Neural progenitor cell (in vitro differentiated cells): ENCODE data around the gene TP63. TPM values are rescaled to one million over a fixed set of nuclear protein-coding genes. Genes with fewer than 3 reads are reported as not detected.
A peak's percentile ranks its signal among the peaks of the same experiment; 100 is the strongest.

Experiments
- DNase-seq: peaks from one replicate; pipeline ENCODE4 v3.0.0-alpha.2; 2016; ENCODE audit warnings: low spot score
- H2AFZ ChIP-seq: fragments of 200-600 bp; sonication (generic); replicated peaks from 2 replicates; pipeline ENCODE4 v1.6.1; 2016; ENCODE audit warnings: antibody characterized with exemption
- H3F3A ChIP-seq: fragments of 200-600 bp; sonication (generic); 2 replicates; pipeline ENCODE4 v1.6.1; 2016; ENCODE audit warnings: antibody characterized with exemption, low read depth
- H3K27ac ChIP-seq: fragments of 200-600 bp; sonication (generic); 2 replicates; pipeline ENCODE4 v1.5.1; 2016; ENCODE audit warnings: mild to moderate bottlenecking
- H3K27me3 ChIP-seq: fragments of 200-600 bp; sonication (generic); 2 replicates; pipeline ENCODE4 v1.6.1; 2016; ENCODE audit warnings: mild to moderate bottlenecking, moderate library complexity
- H3K36me3 ChIP-seq: fragments of 200-600 bp; sonication (generic); 2 replicates; pipeline ENCODE4 v1.5.1; 2016
- H3K4me1 ChIP-seq: fragments of 200-600 bp; sonication (generic); 2 replicates; pipeline ENCODE4 v1.6.1; 2016; ENCODE audit warnings: mixed run types
- H3K4me2 ChIP-seq: fragments of 200-600 bp; sonication (generic); 2 replicates; pipeline ENCODE4 v1.6.1; 2016
- H3K4me3 ChIP-seq: fragments of 200-600 bp; sonication (generic); 2 replicates; pipeline ENCODE4 v1.5.1; 2016
- H3K79me2 ChIP-seq: fragments of 200-600 bp; sonication (generic); 2 replicates; pipeline ENCODE4 v1.6.1; 2016; ENCODE audit warnings: low read depth
- H3K9ac ChIP-seq: fragments of 200-600 bp; sonication (generic); 2 replicates; pipeline ENCODE4 v1.6.1; 2016
- H3K9me3 ChIP-seq: fragments of 200-600 bp; sonication (generic); 2 replicates; pipeline ENCODE4 v1.5.1; 2016; ENCODE audit warnings: low read depth
- H4K20me1 ChIP-seq: fragments of 200-600 bp; sonication (generic); 2 replicates; pipeline ENCODE4 v1.6.1; 2016; ENCODE audit warnings: low read depth
- H3K27ac Mint-ChIP-seq: 3 replicates; pipeline ENCODE4 v1.8.0; 2021; ENCODE audit warnings: mixed read lengths
- H3K27me3 Mint-ChIP-seq: 2 replicates; pipeline ENCODE4 v1.8.0; 2022; ENCODE audit warnings: low read depth, mild to moderate bottlenecking, inconsistent platforms, moderate library complexity, mixed read lengths; ENCODE audit not compliant: insufficient read depth
- H3K36me3 Mint-ChIP-seq: 3 replicates; pipeline ENCODE4 v1.8.0; 2021; ENCODE audit warnings: mixed read lengths
- H3K4me1 Mint-ChIP-seq: 3 replicates; pipeline ENCODE4 v1.8.0; 2021; ENCODE audit warnings: mixed read lengths
- H3K4me3 Mint-ChIP-seq: 3 replicates; pipeline ENCODE4 v1.8.0; 2021; ENCODE audit warnings: mild to moderate bottlenecking, moderate library complexity, mixed read lengths
- H3K9me3 Mint-ChIP-seq: 3 replicates; pipeline ENCODE4 v1.8.0; 2020; ENCODE audit warnings: mixed read lengths
- EZH2 ChIP-seq: fragments of 200-600 bp; sonication (generic); IDR thresholded peaks from 2 replicates; pipeline ENCODE4 v1.6.1; 2017; ENCODE audit warnings: antibody characterized with exemption, mild to moderate bottlenecking, moderate library complexity
- EZH2phosphoT487 ChIP-seq: fragments of 200-600 bp; sonication (generic); IDR thresholded peaks from 2 replicates; pipeline ENCODE4 v1.6.1; 2017; ENCODE audit warnings: antibody characterized with exemption
- total RNA-seq: library from RNA; depleted of rRNA; stranded (reverse); fragments of >200 nt; gene quantifications from 2 replicates; pipeline ENCODE4 v1.2.3, GENCODE V29; 2015; ENCODE audit warnings: low replicate concordance
- TF ChIP-seq, protein P1 (sequence below): fragments of 200-600 bp; sonication (generic); IDR thresholded peaks from 2 replicates; pipeline ENCODE4 v1.5.1; 2017; ENCODE audit warnings: antibody characterized with exemption, mild to moderate bottlenecking

The TP63 gene
- total RNA-seq, 1 donor from 2014 or later = 0.62 TPM

DNA sequence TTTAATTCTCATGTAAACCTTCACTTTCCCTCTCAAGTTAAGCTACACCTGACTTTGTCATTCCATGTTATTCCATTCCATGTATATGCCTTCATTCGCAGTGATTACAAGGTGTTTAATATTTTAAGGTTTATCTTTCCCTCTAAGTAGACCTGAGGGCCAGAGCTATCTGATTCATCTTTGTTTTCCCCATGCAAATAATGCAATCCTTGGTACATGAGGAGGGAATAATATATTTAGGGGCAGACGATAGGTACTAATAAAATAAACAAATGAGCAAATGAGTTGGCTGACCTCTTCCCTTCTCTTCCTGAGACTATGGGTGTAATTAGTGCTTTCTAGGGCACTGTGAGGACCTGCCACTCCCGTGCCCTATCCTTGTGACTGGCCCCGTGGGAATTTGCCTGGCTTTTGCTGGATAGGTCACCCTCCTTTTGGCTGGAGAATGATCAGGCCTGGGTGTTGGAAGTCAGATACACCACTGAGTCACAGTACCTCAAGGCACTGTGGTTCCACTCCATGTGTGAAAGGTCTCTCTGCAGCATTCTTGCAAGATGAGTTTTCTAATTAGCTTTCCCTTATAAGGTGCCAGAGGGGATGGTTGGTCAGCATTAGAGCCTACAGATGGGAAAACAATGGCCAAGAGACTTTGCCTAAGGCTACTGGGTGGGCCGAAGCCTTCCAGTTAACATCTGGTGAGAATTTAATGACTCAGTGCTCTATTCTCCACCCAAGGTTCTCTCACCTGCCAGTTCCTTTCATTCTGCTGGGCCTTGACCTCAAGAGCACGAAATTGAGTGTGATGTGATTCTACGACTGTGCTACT is 306.3 kb downstream of the TP63 start:
- Histone ChIP-seq H3K27ac (no peak overlapping the region), H3K4me2 (no peak overlapping the region), H2AFZ (no peak overlapping the region), H4K20me1 (no peaks in the 10 kb centered on the region), H3K27me3 (no peaks in the 10 kb centered on the region), H3K36me3 (no peaks in the 10 kb centered on the region), H3K79me2 (no peaks in the 10 kb centered on the region), H3K9ac (no peak overlapping the region), H3F3A (no peaks in the 10 kb centered on the region), H3K4me3 (no peak overlapping the region), H3K4me1 (no peaks in the 10 kb centered on the region), H3K9me3 (no peaks in the 10 kb centered on the region)
- no peaks in the 10 kb centered on the region for H3K4me1 Mint-ChIP-seq
- no peak overlapping the region for H3K4me3 Mint-ChIP-seq
- no peak for DNase-seq
- peaks cover 2% of the 10 kb centered on the region for H3K27me3 Mint-ChIP-seq
- TF ChIP-seq EZH2 (no peak), EZH2phosphoT487 (no peak)
- TF ChIP-seq, protein P1, sequence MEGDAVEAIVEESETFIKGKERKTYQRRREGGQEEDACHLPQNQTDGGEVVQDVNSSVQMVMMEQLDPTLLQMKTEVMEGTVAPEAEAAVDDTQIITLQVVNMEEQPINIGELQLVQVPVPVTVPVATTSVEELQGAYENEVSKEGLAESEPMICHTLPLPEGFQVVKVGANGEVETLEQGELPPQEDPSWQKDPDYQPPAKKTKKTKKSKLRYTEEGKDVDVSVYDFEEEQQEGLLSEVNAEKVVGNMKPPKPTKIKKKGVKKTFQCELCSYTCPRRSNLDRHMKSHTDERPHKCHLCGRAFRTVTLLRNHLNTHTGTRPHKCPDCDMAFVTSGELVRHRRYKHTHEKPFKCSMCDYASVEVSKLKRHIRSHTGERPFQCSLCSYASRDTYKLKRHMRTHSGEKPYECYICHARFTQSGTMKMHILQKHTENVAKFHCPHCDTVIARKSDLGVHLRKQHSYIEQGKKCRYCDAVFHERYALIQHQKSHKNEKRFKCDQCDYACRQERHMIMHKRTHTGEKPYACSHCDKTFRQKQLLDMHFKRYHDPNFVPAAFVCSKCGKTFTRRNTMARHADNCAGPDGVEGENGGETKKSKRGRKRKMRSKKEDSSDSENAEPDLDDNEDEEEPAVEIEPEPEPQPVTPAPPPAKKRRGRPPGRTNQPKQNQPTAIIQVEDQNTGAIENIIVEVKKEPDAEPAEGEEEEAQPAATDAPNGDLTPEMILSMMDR = no peak
- H3K9me3 Mint-ChIP-seq = peaks cover 3% of the 10 kb centered on the region
- H3K27ac Mint-ChIP-seq = no peak overlapping the region
- no peaks in the 10 kb centered on the region for H3K36me3 Mint-ChIP-seq

DNA sequence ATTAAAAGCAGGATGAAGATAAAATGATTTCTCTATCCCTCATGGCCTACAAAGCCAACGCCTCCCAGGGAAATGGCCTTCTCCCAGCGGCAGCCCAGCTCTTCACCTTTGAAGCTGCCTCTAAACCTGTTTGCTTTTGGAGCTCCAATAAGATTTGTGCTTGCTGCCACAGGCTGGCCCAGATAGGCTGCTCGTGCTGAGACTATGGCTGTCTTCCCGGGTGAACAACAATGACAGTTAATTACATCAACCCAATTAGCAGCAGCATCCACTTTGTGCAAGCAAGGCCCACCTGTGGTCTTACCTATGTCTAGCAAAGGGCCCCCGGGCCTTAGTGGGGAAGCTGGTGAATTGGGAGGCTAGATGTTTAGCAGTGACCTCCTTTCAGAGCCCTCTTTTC is 309.9 kb downstream of the TP63 start:
- Histone ChIP-seq H3K4me2 (no peak overlapping the region), H3K27me3 (no peaks in the 10 kb centered on the region), H4K20me1 (no peaks in the 10 kb centered on the region), H2AFZ (peak overlapping the region; percentile 19), H3K36me3 (no peaks in the 10 kb centered on the region), H3K9ac (no peak overlapping the region), H3K9me3 (no peaks in the 10 kb centered on the region), H3K27ac (no peak overlapping the region), H3K4me1 (no peaks in the 10 kb centered on the region), H3K4me3 (no peak overlapping the region), H3K79me2 (no peaks in the 10 kb centered on the region), H3F3A (no peaks in the 10 kb centered on the region)
- H3K4me1 Mint-ChIP-seq = no peaks in the 10 kb centered on the region
- H3K27ac Mint-ChIP-seq = no peak overlapping the region
- H3K27me3 Mint-ChIP-seq = peaks cover 2% of the 10 kb centered on the region
- no peaks in the 10 kb centered on the region for H3K36me3 Mint-ChIP-seq
- TF ChIP-seq EZH2phosphoT487 = no peak
- TF ChIP-seq, protein P1 = no peak
- TF ChIP-seq EZH2 = no peak
- DNase-seq = peak; percentile 47
- H3K9me3 Mint-ChIP-seq = peaks cover 3% of the 10 kb centered on the region
- no peak overlapping the region for H3K4me3 Mint-ChIP-seq

DNA sequence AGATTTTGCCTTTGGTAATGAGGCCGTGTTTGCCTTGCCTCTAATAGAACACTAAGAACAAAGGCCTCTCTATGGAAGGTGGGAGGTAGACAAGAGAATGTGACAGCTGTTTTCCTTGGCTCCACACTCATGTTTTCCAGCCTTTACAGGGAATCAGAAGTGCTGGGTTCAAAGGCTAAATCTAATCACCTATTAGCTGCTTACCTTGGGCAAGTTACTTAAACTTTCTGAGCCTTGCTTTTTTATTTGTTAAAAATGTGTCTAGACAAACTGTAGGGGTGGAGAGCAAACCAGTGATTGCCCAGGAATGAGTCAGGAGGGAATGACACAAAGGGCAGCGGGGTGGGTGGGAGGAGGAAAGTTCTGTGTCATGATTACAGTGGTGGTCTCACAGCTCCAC is 310.5 kb downstream of the TP63 start:
- no peak for DNase-seq
- Histone ChIP-seq H3K36me3 (no peaks in the 10 kb centered on the region), H3F3A (no peaks in the 10 kb centered on the region), H3K4me2 (no peak overlapping the region), H3K9me3 (no peaks in the 10 kb centered on the region), H3K27ac (no peak overlapping the region), H3K4me1 (no peaks in the 10 kb centered on the region), H2AFZ (no peak overlapping the region), H3K79me2 (no peaks in the 10 kb centered on the region), H4K20me1 (no peaks in the 10 kb centered on the region), H3K27me3 (no peaks in the 10 kb centered on the region), H3K4me3 (no peak overlapping the region), H3K9ac (no peak overlapping the region)
- Mint-ChIP-seq H3K27ac (no peak overlapping the region), H3K27me3 (peaks cover 4% of the 10 kb centered on the region), H3K4me3 (no peak overlapping the region), H3K4me1 (no peaks in the 10 kb centered on the region), H3K9me3 (peaks cover 3% of the 10 kb centered on the region), H3K36me3 (no peaks in the 10 kb centered on the region)
- TF ChIP-seq, protein P1 = no peak
- TF ChIP-seq EZH2 (no peak), EZH2phosphoT487 (no peak)
